OCI-LY7 (cell line): Measurements from ENCODE around the gene MBIP.

Experiments
- CTCF ChIP-seq: fragments of 200-600 bp; sonication (generic); conservative IDR thresholded peaks from 2 replicates; pipeline ENCODE4 v1.5.1; 2014; ENCODE audit warnings: mild to moderate bottlenecking, antibody characterized with exemption, low read length, moderate library complexity, mixed read lengths
- EZH2phosphoT487 ChIP-seq: fragments of 200-600 bp; sonication (generic); IDR thresholded peaks from 2 replicates; pipeline ENCODE4 v1.6.1; 2018; ENCODE audit warnings: low read depth, borderline replicate concordance, mild to moderate bottlenecking, mixed run types, antibody characterized with exemption, low read length, moderate library complexity, mixed read lengths

- TF ChIP-seq CTCF (peak; percentile 42), EZH2phosphoT487 (no peak)
These were observed 6.5 kb downstream of the MBIP start for GRCh38 chr14:36313898-36314297.
